Measurements from ENCODE around the gene MYH6.
"Not testable (repeated sequence)": the region's sequence is repeated elsewhere in the genome, so short reads cannot be mapped to it uniquely, and the experiment has no call there.

The MYH6 gene

GRCh38 chr14:23435543-23436326, 27.7 kb upstream of the MYH6 start, which contains the start of gene MYH7:
TSS of gene MYH7 (minus strand) at chr14:23435660. CDS start at chr14:23433732, 1,928 bp downstream.
- DNase-seq: no peak

- DNase-seq: no peak
Measured at GRCh38 chr14:23434488-23435222, 26.6 kb upstream of the MYH6 start.

GRCh38 chr14:23433457-23433856, 25.4 kb upstream of the MYH6 start:
- DNase-seq: no peak

- no peak for DNase-seq
Measured at GRCh38 chr14:23432946-23433345, 24.9 kb upstream of the MYH6 start.

- DNase-seq: no peak
Measured at GRCh38 chr14:23432102-23432925, 24.2 kb upstream of the MYH6 start.

GRCh38 chr14:23431486-23431885, 23.4 kb upstream of the MYH6 start:
- DNase-seq: no peak

GRCh38 chr14:23430723-23431085, 22.6 kb upstream of the MYH6 start:
- DNase-seq: no peak

GRCh38 chr14:23430016-23430722, 22.1 kb upstream of the MYH6 start:
- no peak for DNase-seq

GRCh38 chr14:23428686-23429495, 20.8 kb upstream of the MYH6 start:
- DNase-seq: no peak

GRCh38 chr14:23425798-23426197, 17.7 kb upstream of the MYH6 start:
- DNase-seq: not testable (repeated sequence)

- DNase-seq: no peak
Measured at GRCh38 chr14:23425169-23425568, 17.1 kb upstream of the MYH6 start.

GRCh38 chr14:23423657-23424056, 15.6 kb upstream of the MYH6 start:
- DNase-seq: no peak

- DNase-seq: no peak
Measured at GRCh38 chr14:23421594-23421993, 13.5 kb upstream of the MYH6 start.

GRCh38 chr14:23419646-23420045, 11.6 kb upstream of the MYH6 start:
- DNase-seq: not testable (repeated sequence)

GRCh38 chr14:23418021-23418420, 9.9 kb upstream of the MYH6 start:
- DNase-seq: no peak

- DNase-seq: not testable (repeated sequence)
Measured at GRCh38 chr14:23417269-23417668, 9.2 kb upstream of the MYH6 start.

GRCh38 chr14:23416801-23417200, 8.7 kb upstream of the MYH6 start:
- DNase-seq: no peak

- DNase-seq: no peak
Measured at GRCh38 chr14:23415821-23416778, 8.0 kb upstream of the MYH6 start.

GRCh38 chr14:23414906-23415820, 7.1 kb upstream of the MYH6 start:
- no peak for DNase-seq

GRCh38 chr14:23414254-23414653, 6.2 kb upstream of the MYH6 start:
- no peak for DNase-seq
